ENCODE measurements around the gene SCFD2. TPM values are rescaled to one million over a fixed set of nuclear protein-coding genes. Genes with fewer than 3 reads are reported as not detected.

SCFD2 gene
- total and polyA plus RNA-seq, 2 of the 8 experiments (the other 6 are each of a cell fraction or from before 2014, with no cell fraction given): 6.2 to 10.2 TPM

GRCh38 chr4:53098681-53099121, 267.2 kb downstream of the SCFD2 start:
- no peak for FAIRE-seq
- Histone ChIP-seq H3K27ac (ENCODE audit: low read depth, low read length) (no peak overlapping the region), H2BK120ac (replicated peaks; ENCODE audit: low read depth, low read length) (no peak overlapping the region)
- no peak for TF ChIP-seq SUZ12 (IDR thresholded peaks at IDR 0.05; ENCODE audit: low read length)
- no peak for TF ChIP-seq POLR2AphosphoS5 (IDR thresholded peaks at IDR 0.05; ENCODE audit: low read depth, low read length)
- TF ChIP-seq CTBP2 (IDR thresholded peaks at IDR 0.05; ENCODE audit: borderline replicate concordance, insufficient read depth, insufficient read length, low read length): no peak
- no peak for TF ChIP-seq ZNF274 (IDR thresholded peaks at IDR 0.05; ENCODE audit: borderline replicate concordance, extremely low read depth, low read length)
- TF ChIP-seq EP300 (IDR thresholded peaks at IDR 0.05; ENCODE audit: borderline replicate concordance in 1 of 2, low read depth in 2 of 2, low read length in 2 of 2): no peak
- no peak for TF ChIP-seq TAF7 (optimal IDR thresholded peaks at IDR 0.05; ENCODE audit: borderline replicate concordance, low read depth, low read length)
- TF ChIP-seq NANOG (IDR thresholded peaks at IDR 0.05; ENCODE audit: insufficient read depth, low read depth, low read length, poor library complexity, severe bottlenecking): no peak
- TF ChIP-seq RAD21 (IDR thresholded peaks at IDR 0.05 in 1 of 2, conservative IDR thresholded peaks at IDR 0.05 in 1 of 2; ENCODE audit: low read depth in 2 of 2, low read length in 2 of 2): no peak
- TF ChIP-seq PHF8 (conservative IDR thresholded peaks at IDR 0.05; ENCODE audit: low read depth, low read length): no peak
- TF ChIP-seq CTCF (IDR thresholded peaks at IDR 0.05; ENCODE audit: control extremely low read depth in 1 of 3, insufficient read depth in 1 of 3, low read depth in 1 of 3, low read length in 3 of 3): no peak
- TF ChIP-seq BACH1 (IDR thresholded peaks at IDR 0.05; ENCODE audit: low read length): no peak

More at GRCh38 chr4:53098681-53099121, 267.2 kb downstream of the SCFD2 start:
- no peak overlapping the region for H3K18ac ChIP-seq (ENCODE audit: extremely low read depth, low read length)
- no peak for DNase-seq (ENCODE audit: low read depth in 1 of 2, low spot score in 2 of 2)
- no peak overlapping the region for H2AFZ ChIP-seq (ENCODE audit: low read length)
- H3K14ac ChIP-seq (ENCODE audit: insufficient read length): no peak overlapping the region
- no peak overlapping the region for H2BK12ac ChIP-seq (ENCODE audit: low read depth, low read length)
- no peak overlapping the region for H3K56ac ChIP-seq (replicated peaks; ENCODE audit: insufficient read length, low read depth, low read length)
- no peak overlapping the region for H3K4me2 ChIP-seq (ENCODE audit: insufficient read depth in 1 of 2, low read depth in 2 of 2, low read length in 2 of 2)
- no peak overlapping the region for H2BK5ac ChIP-seq (ENCODE audit: low read depth, low read length)
- ChIA-PET POLR2A (ENCODE audit: partially characterized antibody) (no interaction called here), CTCF (ENCODE audit: partially characterized antibody) (no interaction called here)
- no peak overlapping the region for H3K4ac ChIP-seq (replicated peaks; ENCODE audit: insufficient read length, low read depth, low read length)
- H4K20me1 ChIP-seq (replicated peaks in 1 of 2; ENCODE audit: control insufficient read depth in 1 of 2, insufficient read depth in 2 of 2, low read length in 2 of 2): no peaks in the 10 kb centered on the region
- no peaks in the 10 kb centered on the region for H3K27me3 ChIP-seq (replicated peaks in 1 of 4; ENCODE audit: control insufficient read depth in 3 of 4, extremely low read depth in 1 of 4, insufficient read depth in 3 of 4, low read length in 3 of 4)
- H3K23me2 ChIP-seq (ENCODE audit: low read depth, low read length): no peaks in the 10 kb centered on the region; the same call in 1 of the 2 replicates
- H4K8ac ChIP-seq (ENCODE audit: extremely low read depth, insufficient read depth, low read length): no peak overlapping the region
- no peaks in the 10 kb centered on the region for H3K79me1 ChIP-seq (ENCODE audit: low read depth, low read length)
- WGBS, 2 experiments (ENCODE audit: extremely low coverage in 1 of 2, insufficient coverage in 1 of 2, insufficient read length in 1 of 2, insufficient replicate concordance in 2 of 2, low coverage in 1 of 2, low lambda C conversion rate in 2 of 2, missing lambda C conversion rate in 1 of 2): 87% methylated on average over 2 of the region's 2 CpGs; no CpG with 5 or more reads in 1 of the 2 experiments
- H4K91ac ChIP-seq (replicated peaks; ENCODE audit: insufficient read length, low read length): no peak overlapping the region
- no peaks in the 10 kb centered on the region for H3K9me3 ChIP-seq (ENCODE audit: insufficient read depth in 2 of 2, low read depth in 1 of 2, low read length in 1 of 2)
- no peak overlapping the region for H3K9ac ChIP-seq (replicated peaks in 1 of 4; ENCODE audit: extremely low read depth in 1 of 4, low read depth in 3 of 4, low read length in 3 of 4)
- no peaks in the 10 kb centered on the region for H3K4me1 ChIP-seq (replicated peaks in 1 of 4; ENCODE audit: control insufficient read depth in 3 of 4, insufficient read depth in 4 of 4, low read length in 3 of 4)
- H3K23ac ChIP-seq (ENCODE audit: insufficient read length): no peak overlapping the region
- no peak overlapping the region for H2AK5ac ChIP-seq (ENCODE audit: low read depth, low read length)
- H3K4me3 ChIP-seq (ENCODE audit: extremely low read depth in 1 of 4, insufficient read depth in 2 of 4, low read depth in 3 of 4, low read length in 4 of 4): no peak overlapping the region
- H2BK15ac ChIP-seq (ENCODE audit: low read length): no peak overlapping the region
- no peaks in the 10 kb centered on the region for H3K79me2 ChIP-seq (ENCODE audit: control insufficient read depth in 1 of 2, insufficient read depth in 2 of 2, low read length in 2 of 2)
- no peak overlapping the region for H4K5ac ChIP-seq (ENCODE audit: insufficient read length, low read depth, low read length)
- no peak overlapping the region for H2BK20ac ChIP-seq (ENCODE audit: low read length)
- no peaks in the 10 kb centered on the region for H3K36me3 ChIP-seq (ENCODE audit: control insufficient read depth in 2 of 4, insufficient read depth in 4 of 4, low read length in 3 of 4)

Measured in H1 (cell line).